Stimulated activated CD4-positive, alpha-beta T cell treated with anti-CD3 and anti-CD28 coated beads, Interleukin-2, amount 100 ng/mL, for 4 hours (primary cell): ENCODE data around the gene NAV2.

Source experiments
- DNase-seq: peaks from one replicate; pipeline ENCODE4 v3.0.0-alpha.2; 2020; ENCODE audit warnings: low read depth

Gene NAV2

GRCh38 chr11:20156876-20157613 is 444.4 kb downstream of the NAV2 start:
- peak; percentile 16 for DNase-seq

GRCh38 chr11:20157728-20158127 is 445.1 kb downstream of the NAV2 start:
- no peak for DNase-seq

- no peak for DNase-seq
Measured at GRCh38 chr11:20158597-20159257, 446.1 kb downstream of the NAV2 start.

DNA sequence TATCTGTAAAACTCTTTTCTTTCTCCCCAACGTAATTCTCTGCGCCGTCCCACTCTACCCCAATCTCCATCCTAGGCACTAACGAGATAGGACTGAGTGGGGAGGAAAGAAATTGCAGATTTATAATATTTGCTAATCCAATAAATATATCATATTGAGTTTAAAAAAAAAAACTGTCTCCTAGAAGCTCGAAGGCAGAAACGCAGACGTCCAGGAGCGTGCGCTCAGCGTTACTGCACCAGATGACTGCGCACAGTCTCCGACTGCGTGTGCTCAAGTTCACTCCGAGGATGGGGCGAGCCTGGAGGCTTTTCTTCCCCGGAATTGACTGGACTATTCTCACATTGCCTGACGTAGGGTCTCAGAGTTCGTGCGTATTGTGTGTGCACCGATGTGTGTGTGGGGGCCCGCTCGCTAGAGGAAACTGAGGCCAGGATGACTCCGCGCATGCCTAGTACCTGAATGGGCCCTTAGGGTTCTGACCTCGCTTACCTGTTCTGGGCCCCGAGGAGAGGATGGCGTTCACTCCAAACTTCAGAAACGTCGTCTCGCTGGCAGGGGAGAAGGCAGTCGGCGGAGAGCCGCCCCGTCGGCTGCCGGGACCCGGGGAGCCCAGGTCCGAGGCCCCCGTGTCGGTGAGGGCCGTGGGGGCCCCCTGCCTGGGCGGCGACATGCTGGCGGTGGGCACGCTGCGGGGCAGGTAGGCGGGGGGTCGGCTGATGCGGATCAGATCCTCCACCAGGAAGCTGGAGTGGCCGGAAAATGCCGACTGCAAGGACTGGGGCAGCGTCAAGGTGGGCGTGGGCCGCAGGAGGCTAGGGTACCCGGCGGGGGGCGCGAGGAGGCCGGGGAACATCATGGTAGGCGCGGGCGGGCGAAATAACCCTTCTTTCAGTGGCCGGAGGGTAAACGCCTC is 447.1 kb downstream of the NAV2 start:
- no peak for DNase-seq

DNA sequence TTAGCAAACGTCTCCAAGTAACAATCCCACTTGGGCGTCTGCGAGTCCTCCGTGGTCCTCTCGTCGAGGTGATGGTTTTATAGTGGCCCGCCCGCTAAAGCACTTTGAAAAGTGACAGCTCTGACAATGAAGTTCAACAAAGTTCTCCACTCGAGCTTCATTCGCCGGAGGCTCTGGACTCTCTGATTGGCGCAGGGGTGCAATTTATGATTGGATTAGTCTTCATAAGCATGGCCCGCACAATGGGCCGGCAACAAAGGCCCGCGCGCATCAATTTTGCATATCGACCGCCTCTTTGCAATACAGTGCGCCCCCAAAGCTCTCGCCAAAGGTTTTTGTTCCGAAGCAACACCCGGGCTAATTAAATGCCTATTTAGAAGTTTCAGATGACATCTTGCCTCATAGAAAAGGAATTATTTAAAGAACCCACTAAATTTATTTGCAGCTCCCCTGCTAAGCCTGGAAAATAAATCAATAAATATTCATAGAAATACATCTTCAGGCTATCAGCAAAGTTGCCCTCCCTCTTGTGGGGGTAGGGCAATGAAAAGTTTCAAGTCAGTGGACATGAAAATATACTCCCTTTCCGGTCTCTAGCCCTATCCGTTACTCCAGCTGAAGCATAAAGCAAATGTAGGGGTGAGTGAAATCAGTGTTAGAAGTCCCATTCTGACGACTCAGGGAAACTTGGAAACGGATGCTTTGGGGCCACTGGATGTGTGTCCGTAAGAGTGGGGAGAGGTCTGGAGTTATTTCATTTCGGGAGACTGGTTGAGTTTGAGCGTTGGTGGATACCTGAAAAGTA is 448.0 kb downstream of the NAV2 start, which contains the start of gene DBX1:
TSS of gene DBX1 (minus strand) at position 51 of the 805 bp plus-strand sequence. CDS start 151 bp downstream, outside the sequence.
- DNase-seq = no peak

- DNase-seq = no peak
Measured at GRCh38 chr11:20161230-20161918, 448.7 kb downstream of the NAV2 start.

- DNase-seq = no peak
Measured at GRCh38 chr11:20161923-20162744, 449.5 kb downstream of the NAV2 start.

DNA sequence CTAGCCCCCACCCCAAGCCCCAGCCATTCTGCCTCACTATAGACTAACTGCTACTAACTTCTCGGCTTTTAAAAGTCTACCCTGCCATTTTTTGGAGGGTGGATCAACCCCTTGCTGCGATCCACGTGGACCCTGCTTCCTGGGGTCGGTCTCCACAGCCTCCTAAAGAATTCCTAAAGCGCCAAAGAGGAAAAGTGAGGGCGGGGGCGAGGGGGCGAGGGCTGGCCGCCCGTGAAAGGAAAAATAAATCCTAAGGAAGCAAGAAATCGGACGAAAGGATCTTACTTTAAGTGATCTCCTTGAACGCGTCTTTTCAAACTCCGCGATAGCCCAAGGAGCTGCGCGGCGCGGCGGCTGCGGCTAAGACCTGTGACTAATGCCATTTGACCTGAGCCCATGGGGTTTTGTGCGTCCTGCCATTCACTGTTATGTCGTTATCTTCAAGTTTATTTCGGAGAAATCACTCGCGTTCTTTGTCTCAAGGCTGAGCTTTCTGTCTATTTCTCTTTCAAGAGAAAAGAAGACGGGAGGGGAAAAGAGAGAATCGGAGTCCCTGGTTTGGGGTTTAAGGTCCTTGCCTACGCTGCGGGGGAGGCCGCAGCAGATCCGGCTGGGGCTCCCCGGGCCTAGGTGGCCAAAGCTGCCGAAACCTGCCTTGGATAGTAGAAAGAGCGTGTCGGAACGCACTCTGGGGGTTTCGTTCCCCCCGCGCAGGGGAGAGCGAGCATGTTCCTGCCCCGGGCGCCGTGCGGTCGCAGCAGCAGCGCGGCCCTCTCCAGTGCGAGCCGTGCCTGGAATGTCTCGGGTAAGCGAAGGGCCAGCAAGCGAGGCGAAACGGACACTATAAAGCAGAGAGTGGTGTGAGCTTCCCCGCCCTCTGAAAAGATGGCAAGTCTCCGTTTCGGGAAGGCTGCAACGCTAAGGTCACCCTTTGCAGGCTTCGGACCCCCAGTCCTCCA is 450.5 kb downstream of the NAV2 start:
- no peak for DNase-seq

- DNase-seq = no peak
Measured at GRCh38 chr11:20163783-20164481, 451.3 kb downstream of the NAV2 start.
